Ishikawa (cell line): ENCODE measurements around the gene NMRAL1.

Experiments used
- CEBPB ChIP-seq: IDR thresholded peaks from 2 replicates; pipeline ENCODE4 v1.6.1; 2012
- CREB1 ChIP-seq: IDR thresholded peaks from 2 replicates; pipeline ENCODE4 v1.6.1; 2012; ENCODE audit warnings: low read depth
- EGR1 ChIP-seq: IDR thresholded peaks from 2 replicates; pipeline ENCODE4 v1.6.1; 2012
- EP300 ChIP-seq: IDR thresholded peaks from 2 replicates; pipeline ENCODE4 v1.6.1; 2012; ENCODE audit warnings: borderline replicate concordance
- FOXM1 ChIP-seq: IDR thresholded peaks from 2 replicates; pipeline ENCODE4 v1.6.1; 2012; ENCODE audit warnings: low read depth, borderline replicate concordance
- MAX ChIP-seq: IDR thresholded peaks from 2 replicates; pipeline ENCODE4 v1.6.1; 2012
- NFIC ChIP-seq: IDR thresholded peaks from 2 replicates; pipeline ENCODE4 v1.6.1; 2012
- RAD21 ChIP-seq: IDR thresholded peaks from 2 replicates; pipeline ENCODE4 v1.6.1; 2012; ENCODE audit warnings: low read depth
- REST ChIP-seq: IDR thresholded peaks from 2 replicates; pipeline ENCODE4 v1.6.1; 2012; ENCODE audit warnings: low read depth, mild to moderate bottlenecking
- TAF1 ChIP-seq: IDR thresholded peaks from 2 replicates; pipeline ENCODE4 v1.6.1; 2012; ENCODE audit warnings: low read depth, mild to moderate bottlenecking
- TCF12 ChIP-seq: IDR thresholded peaks from 2 replicates; pipeline ENCODE4 v1.6.1; 2012; ENCODE audit warnings: low read depth
- TEAD4 ChIP-seq: IDR thresholded peaks from 2 replicates; pipeline ENCODE4 v1.6.1; 2012
- USF1 ChIP-seq: IDR thresholded peaks from 2 replicates; pipeline ENCODE4 v1.6.1; 2012
- YY1 ChIP-seq: IDR thresholded peaks from 2 replicates; pipeline ENCODE4 v1.6.1; 2012; ENCODE audit warnings: low read depth
- ZBTB7A ChIP-seq: IDR thresholded peaks from 2 replicates; pipeline ENCODE4 v1.6.1; 2012; ENCODE audit warnings: low read depth

The NMRAL1 gene

GRCh38 chr16:4507588-4508345, 33.3 kb upstream of the NMRAL1 start:
- TF ChIP-seq TEAD4 (no peak), USF1 (no peak), YY1 (no peak), MAX (no peak), EGR1 (no peak), TAF1 (no peak), RAD21 (no peak)

GRCh38 chr16:4506450-4506849, 32.0 kb upstream of the NMRAL1 start:
- peak; percentile 88 for TF ChIP-seq RAD21
- no peak for TF ChIP-seq NFIC
- TF ChIP-seq FOXM1: no peak
- TF ChIP-seq ZBTB7A: no peak
- TF ChIP-seq CREB1: no peak
- no peak for TF ChIP-seq REST
- no peak for TF ChIP-seq MAX

GRCh38 chr16:4505356-4506147, 31.1 kb upstream of the NMRAL1 start:
- TF ChIP-seq EP300 (no peak), REST (no peak), MAX (no peak), CREB1 (no peak), TEAD4 (no peak), YY1 (no peak), FOXM1 (no peak), TAF1 (no peak), ZBTB7A (no peak)

GRCh38 chr16:4501071-4501478, 26.6 kb upstream of the NMRAL1 start:
- TF ChIP-seq TAF1 (no peak), USF1 (no peak), MAX (no peak), TCF12 (no peak), EGR1 (no peak), CREB1 (no peak), TEAD4 (no peak), CEBPB (no peak), EP300 (no peak), NFIC (no peak), FOXM1 (no peak), RAD21 (no peak), ZBTB7A (no peak), REST (no peak)
